NCI-H774 (cell line): Measurements from ENCODE around the gene FAM83G.
A peak's percentile ranks its signal among the peaks of the same experiment; 100 is the strongest.

Experiments used
- DNase-seq: peaks from one replicate; lab custom pipeline; 2025; lab: John Stamatoyannopoulos, UW

Gene FAM83G

DNA sequence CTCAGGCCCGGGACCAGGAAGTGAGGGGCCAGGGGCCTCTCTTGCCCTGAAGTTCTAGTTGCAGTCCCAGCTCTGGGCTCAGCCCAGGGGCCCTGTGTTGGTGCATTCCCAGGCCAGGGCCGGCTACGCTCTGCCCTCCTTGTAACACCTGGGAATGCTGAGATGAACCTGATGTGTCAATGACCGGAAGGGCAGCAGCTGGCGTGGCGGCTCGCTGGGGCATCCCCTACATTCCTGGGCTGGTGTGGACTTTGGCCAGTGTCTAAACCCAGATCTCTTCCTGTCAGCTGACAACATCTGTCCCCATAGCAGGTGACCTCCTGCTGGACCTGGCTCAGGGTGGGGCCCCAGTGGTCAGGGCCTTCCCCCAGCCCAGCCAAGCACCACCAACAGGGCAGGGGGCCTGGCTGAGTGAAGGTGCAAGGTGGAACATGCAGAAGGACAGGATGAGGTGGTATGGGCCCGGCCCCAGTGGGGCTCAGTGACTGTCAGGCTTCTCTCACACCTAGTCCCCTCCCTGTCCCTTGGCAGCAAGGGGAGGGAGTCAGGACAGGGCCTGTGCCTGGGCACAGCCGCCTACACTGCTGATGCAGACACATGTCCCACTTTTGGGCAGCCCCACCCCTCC lies 15.9 kb downstream of the FAM83G start:
- no peak for DNase-seq

DNA sequence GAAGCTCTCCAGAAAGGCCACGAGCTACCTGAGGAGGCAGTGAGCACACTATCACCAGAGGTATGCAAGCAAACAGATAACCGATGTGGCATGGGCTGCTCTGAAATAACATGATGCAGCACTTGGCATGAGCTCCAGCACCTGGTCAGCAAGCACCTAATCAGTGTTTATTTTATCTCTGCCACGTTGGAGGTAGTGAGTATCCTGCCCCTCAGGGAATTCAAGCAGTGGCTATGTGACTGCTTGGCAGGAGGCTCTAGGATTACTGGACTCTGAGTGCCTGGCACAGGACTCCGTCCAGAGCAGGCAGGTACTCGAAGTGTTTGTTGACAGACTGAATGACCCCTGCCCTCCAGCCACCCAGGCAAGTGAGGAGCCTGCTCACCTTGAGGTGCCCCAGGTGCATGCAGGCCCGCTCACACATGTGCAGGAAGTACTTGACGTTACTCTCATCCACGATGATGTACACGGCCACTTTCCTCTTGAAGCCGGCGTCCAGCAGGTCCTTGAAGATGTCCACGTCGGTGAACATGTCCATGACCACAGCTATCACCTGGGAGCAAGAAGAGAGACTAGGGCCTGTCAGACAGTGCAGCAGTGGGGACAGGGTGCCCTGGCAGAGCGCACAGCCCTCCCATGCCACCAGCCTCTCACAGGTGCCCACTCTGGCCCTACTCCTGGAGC lies 16.6 kb downstream of the FAM83G start:
- DNase-seq: no peak

DNA sequence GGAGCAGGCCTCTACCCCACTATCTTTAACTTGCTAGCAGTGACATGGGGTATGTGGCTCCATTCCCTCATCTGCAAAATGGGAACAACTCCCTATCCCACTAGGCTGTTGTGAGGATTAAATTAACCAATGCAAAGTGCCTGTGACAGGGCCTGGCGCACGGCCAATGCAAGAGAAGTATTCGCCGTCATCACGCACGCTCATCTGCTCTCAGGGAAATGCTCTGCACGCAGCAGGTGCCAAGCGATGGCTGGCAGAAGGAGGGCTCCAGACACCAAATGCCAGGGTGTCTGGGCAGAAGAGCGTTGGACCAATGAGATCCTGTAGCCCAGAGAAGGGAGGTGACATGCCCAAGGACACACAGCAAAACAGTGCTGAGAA lies 17.3 kb downstream of the FAM83G start:
- DNase-seq: no peak

DNA sequence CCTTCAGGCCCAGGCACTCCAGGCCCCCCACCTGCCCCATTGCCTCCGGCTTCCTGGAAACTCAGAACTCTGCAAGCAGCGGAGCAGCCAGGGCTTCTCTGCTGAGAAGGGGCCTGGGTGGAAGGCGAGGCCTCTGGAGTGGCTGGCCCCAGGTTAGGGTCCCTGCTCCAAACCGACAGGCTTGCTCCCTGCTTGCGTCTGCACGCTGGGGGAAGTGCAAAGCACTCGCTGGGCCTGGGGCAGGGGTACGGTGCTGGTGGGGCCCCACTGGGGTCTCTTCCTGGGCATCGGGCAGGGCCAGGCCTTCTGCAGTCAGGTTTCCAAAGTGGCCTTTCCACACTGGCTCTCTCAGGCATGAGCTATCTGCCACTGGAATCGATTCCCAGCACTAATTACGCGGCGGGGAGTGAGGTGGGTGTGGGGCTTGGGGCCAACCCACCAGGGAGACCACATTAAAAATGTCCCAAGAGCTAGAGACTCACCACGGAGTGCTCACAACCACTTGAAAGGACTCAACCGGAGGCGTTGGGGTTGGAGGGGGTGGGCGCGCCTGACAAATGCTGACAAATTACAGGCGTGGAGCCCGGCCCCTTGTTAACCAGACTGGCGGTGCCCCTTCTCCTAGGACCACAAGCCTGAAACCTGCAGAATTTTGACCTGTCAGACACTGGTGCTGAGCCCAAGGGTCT lies 17.9 kb downstream of the FAM83G start:
- DNase-seq: no peak

DNA sequence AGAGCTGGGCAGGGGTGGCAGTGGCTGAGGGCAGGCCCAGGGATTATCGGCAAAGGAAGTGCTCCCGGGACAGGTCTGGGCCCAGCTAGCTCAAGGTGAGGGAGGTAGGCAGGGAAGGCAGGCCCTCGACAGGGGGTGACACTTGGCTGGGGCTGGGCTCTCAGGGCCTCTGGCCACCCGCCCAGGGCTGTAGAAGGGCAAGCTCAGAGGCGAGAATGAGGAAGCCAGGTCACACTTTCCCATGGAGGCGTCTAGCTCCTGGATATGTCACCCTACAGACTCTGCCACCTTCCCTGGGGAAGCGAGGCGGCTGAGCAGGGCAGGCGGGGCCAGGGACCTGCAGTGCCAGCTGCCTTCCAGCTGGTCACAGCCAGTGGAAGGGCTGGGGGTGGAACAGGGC lies 19.1 kb downstream of the FAM83G start:
- no peak for DNase-seq

DNA sequence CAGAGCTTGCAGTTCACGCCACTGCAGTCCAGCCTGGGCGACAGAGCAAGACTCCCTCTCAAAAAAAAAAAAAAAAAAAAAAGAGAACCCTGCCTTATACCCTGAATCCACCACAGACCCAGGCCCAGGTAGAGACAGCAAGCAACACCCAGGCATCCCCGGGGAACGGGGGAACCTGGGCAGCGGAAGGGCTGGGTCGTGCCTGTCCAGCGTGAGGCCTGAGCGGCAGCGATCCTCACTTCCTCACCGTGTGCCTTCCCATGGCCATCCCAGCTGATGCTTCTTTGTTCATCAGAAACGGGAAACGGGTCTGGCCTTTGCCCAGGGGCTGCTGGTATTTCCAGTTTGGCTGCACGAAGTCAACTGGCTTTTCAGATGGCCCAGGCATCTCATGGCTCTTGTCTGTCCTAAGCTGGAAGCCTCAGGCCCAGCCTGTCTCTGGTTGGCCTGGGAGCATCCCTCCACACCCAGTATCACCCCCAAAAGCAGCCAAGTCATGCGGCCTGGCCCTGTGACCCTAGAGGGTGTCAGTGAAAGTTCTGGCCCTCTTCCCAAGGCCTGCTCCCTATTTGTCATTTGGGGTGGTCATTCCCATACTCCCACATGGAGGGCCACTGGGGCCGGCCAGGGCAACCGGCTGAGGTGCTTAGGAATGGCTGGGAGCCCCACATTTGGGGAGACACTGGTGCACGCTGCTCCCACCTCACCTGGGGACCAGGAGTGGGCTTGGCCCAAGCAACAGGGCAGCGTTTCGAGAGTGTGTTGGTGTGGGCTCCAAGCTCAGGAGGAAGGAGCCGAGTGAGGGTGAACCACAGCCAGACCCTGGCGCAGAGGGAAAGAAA lies 20.1 kb downstream of the FAM83G start:
- no peak for DNase-seq

DNA sequence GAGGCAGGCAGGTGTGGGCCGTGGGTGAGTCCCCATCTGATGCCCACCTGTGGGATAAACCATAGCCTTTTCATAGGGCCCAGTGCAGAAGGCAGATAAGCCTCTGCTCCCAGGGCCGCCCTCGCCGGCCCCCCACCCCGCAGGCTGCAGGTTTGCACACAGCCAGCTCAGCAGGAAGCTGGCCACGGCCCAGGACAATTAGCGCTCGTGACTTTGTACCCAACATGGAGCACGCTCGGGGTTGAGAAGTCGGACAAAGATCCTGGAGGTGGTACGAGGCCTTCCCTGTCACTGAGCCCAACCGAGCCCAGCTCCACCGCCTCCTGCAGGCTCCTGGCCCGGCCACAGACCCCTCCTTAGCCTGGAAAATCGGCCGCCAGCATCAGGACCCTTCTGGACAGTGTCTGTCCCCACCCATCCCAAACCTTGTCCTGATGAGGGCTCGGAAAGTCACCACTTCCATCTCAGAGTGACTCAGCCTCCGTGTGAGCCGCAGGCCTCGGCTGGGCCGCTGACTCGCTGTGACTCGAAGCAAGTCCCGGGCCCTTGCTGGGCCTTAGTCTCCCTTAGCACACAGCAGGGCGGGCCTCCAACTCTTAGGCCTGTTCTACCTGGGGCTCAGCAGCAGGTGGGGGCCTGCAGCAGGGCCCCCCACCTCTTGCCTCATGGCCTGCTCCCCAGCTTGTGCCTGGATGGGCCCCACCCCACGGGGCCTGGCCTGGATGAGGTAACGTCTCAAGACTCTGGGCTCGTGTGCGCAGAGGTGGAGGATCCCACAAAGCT lies 22.7 kb downstream of the FAM83G start:
- DNase-seq: peak; percentile 20

DNA sequence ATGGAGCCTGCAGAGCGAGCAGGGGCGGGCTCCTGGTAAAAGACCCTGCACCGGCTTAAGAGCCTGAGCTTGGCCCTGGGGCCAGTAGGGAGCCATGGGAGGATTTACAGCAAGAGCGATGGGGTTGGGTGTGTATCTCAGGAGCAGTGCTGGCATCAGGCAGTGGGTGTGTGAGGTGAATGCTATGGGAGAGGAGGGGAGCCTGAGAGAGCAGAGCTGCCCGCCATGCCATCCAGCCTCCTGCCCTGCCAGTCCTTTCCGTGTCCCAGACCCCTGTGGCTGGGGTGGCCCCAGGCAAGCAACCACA lies 23.3 kb downstream of the FAM83G start:
- DNase-seq: no peak

DNA sequence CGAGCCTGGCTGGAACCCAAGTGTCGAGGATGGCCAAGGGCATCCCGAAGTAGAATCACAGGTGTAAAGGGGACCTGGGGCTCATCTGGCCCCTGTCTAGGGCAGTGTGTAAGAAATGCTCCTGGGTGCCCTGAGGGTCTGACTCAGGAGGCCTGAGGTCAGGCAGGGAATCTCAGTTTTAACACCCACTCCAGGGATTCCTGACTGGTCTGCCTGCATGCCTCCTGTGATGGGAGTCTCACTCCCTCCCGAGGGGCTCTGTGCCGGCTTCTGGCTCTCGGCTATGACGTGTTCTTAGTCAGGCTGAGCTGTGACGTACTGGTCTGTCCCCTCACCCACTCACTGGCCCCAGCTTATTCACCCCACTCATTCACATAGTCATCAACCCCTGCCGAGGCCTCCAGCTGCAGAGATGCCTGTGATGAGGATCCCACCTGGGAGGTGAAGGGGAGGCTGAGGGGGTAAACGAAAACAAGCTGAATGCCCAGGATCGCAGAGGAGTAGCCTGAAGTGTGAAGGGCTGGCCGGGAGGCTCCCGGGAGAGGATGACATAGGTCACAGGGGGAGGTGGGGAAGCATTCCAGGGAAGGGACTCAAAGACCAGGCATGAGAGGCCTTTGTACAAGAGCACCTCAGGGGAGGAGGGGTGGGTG lies 23.8 kb downstream of the FAM83G start:
- DNase-seq: no peak

DNA sequence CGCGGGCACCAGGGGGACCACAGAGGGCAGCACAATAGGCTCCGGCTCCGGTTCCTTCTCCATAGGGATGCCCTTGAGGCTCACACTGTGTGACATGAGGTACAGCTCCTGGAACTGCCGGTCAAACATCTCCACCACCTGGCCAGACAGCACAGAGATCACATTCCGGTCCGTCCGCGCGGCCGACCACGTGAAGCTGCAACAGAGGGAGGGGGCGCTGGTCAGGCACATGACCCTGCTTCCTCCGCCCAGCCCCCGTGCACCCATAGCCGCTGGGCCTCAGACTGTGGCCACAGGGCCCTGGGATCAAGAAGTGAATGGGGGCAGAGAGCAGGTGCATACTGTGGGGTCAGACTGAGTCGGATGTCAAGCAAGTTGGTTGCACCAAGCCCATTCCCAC lies 25.9 kb downstream of the FAM83G start:
- DNase-seq: no peak

DNA sequence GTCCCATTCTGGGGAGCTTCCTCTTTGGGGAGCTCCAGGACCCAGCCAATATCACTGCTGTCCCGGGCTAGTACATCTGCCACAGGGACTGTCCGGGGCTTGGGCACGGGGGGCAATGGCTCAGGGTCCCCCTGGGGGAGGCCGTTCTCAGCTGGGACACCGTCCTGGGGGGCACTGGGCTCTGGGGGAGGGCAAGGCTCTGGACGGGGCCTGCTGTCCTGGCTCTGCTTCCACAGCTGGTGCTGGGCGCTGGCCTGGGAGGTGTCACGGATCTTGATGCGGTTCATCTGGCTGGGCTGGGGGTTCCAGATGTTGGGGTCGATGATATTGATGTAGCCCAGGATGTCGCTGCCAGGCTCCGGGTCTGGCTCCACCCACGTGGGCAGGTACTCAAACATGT lies 26.5 kb downstream of the FAM83G start:
- DNase-seq: no peak

DNA sequence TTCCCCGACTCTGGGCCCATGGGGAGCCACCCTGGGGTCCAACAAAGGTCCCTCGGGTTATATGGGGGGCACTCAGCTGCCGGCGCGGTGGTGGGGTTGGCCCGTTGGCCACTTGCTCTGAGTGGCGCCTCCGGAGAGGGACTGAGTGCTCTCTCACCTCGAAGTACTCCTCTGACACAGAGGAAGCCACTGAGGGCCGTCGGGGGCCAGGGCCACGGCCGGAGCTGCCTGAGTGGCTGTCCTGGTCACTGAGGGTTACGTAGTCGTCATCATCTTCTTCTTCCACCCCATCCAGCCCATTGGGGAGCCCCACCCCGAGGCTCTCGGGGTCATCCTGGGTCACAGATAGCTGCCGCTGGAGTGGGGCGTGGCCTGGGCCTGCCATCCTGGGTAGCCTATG lies 26.9 kb downstream of the FAM83G start:
- DNase-seq: no peak

DNA sequence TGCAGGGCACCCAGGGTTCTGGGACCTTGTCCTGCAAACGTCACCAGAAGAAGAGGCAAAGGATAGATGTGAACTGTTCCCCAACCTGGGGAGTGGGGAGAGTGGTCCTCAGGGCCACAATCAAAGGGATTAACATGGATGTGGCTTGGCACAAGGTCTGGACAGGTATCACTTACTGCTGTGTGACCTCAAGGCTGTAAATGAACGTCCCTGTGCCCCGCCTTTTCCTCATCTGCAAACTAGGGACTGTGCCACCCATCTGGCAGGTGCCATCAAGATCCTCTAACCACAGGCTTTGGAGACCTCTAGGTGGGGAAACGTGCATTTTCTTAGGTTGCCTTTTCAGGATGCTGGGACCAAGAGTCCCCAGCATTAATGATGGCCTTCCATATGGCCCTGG lies 27.5 kb downstream of the FAM83G start:
- DNase-seq: no peak

DNA sequence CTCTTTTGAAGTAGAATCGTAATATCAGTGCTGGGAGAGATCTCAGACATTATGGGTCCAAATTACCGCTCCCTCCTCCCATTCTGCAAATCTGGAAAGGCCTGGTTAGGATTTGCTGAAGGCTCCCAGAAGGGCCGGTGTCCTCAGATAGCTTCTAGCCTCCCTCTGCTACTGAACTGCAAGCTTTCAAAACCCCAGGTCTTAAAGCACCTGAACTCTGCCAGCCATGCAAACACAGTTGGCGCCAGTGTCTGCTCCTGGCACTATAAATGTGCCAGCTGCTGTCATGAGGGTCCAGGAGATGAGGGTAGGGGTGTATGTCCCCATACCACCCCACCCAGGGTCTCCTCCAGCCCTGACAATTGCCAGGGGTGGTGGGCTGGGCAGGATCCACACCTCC lies 28.4 kb downstream of the FAM83G start:
- DNase-seq: no peak

DNA sequence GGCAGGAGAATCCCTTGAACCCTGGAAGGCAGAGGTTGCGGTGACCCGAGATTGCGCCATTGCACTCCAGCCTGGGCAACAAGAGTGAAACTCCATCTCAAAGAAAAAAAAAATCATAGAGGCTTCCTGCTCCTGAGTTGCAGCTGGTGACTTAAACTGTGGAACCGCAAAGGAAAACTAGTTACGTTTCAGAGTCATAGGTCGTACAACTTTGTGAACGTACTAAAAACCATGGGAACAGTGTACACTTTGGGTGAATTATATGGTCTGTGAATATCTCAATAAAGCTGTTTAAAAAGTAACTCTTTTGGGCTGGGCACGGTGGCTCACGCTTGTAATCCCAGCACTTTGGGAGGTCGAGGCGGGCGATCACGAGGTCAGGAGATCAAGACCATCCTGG lies 29.0 kb downstream of the FAM83G start:
- DNase-seq: no peak

DNA sequence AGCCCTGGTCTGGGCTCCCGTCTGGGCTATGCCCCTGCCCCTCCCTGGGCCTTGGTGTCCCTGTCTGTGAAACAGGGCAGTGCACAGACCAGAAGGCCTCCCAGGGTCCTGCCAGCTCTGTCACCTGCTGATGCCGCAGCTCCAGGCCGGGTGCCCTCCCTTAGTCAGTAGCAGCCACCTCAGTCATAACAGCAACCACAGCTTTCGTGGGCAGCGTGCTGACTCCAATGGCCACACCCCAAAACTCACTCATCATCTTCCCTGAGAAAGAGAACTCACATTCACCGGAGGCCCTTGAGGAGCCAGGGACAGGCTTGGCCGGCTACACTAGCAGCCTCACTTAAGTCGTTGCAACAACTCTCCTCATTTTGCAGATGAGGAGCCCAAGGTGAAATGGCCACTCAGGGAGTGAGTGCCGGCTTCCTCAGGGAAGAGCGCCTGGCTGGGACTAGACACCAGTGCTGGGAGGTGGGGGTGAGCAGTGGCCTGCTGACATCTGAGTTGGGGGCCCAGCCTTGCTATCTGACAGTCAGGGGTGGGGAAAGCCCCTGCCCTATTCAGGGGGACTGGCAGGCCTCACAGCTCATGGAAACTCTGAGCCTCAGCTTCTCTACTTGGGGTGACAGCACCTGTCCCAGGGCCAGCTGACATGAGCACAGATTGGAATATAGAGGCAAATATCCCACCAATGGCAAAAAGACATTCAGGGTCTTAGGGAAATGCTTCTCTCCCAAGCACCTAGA lies 30.0 kb downstream of the FAM83G start:
- DNase-seq: no peak

DNA sequence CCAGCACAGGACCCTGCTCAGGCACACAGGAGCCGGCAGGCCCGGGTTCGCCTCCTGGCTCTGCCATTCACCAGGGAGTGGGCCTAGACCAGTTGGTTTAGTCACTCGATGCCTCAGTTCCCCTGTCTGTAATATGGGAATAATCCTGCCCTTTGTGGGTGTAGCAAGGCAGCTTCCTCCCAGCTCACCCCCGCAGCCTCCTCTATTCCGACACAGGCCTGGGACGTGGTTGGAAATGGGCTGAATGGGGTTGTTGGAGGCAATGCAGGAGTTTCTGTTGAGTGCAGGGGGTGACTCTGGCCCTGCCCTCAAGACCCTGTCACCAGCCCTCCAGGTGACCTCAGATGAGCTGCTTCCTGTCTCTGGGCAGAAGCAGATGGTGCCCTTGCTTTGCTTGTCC lies 32.8 kb downstream of the FAM83G start:
- DNase-seq: no peak

DNA sequence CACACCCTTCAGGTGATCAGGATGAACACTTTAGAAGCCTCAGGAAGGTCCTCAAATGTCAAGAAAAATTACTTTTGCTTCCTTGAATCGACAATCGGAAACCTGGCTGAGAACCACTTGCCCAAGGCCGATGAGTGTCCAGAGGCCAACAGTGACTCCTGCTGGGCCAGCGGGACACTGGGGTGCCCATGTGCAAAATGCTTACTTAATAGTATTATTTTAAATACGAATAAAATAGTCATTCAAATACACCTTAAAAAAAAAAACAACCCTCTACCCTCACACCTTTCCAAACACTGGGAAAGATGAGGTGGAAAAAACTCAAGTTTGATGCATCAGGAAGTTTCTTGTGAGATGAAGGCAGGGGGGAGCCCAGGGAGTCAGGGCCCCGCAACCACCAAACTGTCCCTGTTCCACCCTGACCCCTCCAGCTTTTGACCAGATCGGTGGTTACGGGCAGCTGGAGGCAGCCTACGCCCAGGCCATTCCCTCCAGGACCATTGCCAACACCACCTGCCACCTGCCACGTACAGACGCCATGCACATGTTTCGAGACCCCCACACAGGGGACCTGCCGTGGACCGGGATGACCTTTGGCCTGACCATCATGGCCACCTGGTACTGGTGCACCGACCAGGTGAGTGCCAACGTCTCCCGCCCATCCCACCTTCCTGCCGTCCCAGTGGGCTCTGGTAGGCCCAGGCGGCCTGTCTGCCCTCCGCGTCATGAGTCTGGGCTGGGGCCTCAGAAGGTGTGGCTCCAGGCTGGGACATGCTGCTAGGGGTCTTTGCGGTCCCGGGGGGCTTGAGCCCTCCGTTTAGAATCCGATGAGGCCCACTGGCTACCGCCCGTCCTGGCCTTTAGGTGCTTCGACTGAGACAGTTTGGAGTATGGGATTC lies 33.7 kb downstream of the FAM83G start:
- DNase-seq: no peak

DNA sequence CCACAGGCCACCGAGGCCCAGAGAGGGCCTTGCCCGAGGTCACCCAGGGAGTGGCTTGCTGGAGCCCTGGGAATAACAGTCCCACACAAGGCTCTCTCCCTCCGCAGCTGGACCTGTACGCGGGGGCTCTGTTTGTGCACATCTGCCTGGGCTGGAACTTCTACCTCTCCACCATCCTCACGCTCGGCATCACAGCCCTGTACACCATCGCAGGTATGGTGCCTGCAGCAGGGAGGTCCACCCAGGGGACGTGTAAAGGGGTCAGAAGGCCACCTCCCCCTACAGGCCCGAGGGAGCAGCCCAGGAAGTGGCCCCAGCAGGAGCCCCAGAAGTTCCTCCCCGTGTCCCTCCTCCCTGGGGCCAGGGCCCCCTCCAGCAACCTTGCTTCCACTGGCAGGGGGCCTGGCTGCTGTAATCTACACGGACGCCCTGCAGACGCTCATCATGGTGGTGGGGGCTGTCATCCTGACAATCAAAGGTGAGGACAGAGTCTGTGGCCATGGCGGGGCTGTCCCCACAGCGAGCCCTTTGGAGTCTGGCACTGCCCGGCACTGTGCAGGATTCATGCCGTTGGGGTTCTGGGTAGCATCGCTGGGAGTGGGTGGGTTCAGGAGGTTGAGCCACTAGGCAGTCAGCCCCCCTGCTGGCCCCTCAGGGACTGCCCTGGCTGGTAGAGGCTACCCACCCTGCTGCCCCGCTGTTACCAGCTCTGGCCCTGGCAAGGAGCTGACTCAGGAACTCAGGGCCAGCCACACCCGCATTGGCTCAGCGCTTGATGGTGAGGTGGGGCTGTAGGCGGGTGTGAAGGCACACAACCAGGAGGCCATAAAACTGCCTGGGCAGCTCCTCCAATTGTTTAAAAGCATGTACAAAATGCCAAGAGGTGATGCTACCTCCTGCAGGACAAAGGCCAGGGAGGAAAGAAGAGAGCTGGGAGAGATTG lies 35.3 kb downstream of the FAM83G start:
- no peak for DNase-seq
